Measurements from ENCODE around the gene PGK2. TPM values are rescaled to one million over a fixed set of nuclear protein-coding genes. Genes with fewer than 3 reads are reported as not detected.

PGK2 gene
- total RNA-seq, 1 experiment from 2014 or later: not detected

DNA sequence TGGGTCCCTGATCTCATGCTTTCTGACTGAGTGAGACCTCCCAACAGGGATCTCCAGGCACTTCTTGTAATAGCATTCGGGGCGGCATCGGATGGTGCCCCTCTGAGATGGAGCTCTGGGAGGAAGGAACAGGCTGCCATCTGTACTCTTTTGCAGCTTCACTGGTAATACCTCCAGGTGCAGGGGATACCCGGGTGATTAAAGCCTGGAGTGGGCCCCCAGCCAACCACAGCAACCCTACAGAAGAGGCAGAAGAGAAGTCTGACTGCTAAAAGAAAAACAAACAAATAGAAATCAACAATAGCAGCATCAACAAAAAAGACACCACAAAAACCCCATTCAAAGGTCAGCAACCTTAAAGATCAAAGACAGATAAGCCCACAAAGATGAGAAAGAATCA lies 19.1 kb upstream of the PGK2 start:
- intact Hi-C loops (cut with micrococcal nuclease; ENCODE audit: unreplicated experiment): no loop called here
- Histone ChIP-seq H3K9me3 (no peaks in the 10 kb centered on the region), H3K4me1 (no peaks in the 10 kb centered on the region), H3K4me3 (ENCODE audit: low read depth, low read length) (no peak overlapping the region), H3K36me3 (ENCODE audit: control insufficient read depth, insufficient read depth, low read length) (no peaks in the 10 kb centered on the region), H3K27me3 (replicated peaks; ENCODE audit: control insufficient read depth, insufficient read depth, low read length) (no peaks in the 10 kb centered on the region)
- ChIA-PET POLR2A (no interaction called here), CTCF (no interaction called here)
- no TSS peak for BruUV-seq (replicated peaks)
- no peak for DNase-seq
- no peaks in the 10 kb centered on the region for H3K9me3 Mint-ChIP-seq (ENCODE audit: unreplicated experiment)
- H3K36me3 Mint-ChIP-seq (ENCODE audit: insufficient read depth, unreplicated experiment): no peaks in the 10 kb centered on the region
- H3K27me3 Mint-ChIP-seq (ENCODE audit: insufficient read depth, unreplicated experiment): no peaks in the 10 kb centered on the region
- TF ChIP-seq, protein P1, sequence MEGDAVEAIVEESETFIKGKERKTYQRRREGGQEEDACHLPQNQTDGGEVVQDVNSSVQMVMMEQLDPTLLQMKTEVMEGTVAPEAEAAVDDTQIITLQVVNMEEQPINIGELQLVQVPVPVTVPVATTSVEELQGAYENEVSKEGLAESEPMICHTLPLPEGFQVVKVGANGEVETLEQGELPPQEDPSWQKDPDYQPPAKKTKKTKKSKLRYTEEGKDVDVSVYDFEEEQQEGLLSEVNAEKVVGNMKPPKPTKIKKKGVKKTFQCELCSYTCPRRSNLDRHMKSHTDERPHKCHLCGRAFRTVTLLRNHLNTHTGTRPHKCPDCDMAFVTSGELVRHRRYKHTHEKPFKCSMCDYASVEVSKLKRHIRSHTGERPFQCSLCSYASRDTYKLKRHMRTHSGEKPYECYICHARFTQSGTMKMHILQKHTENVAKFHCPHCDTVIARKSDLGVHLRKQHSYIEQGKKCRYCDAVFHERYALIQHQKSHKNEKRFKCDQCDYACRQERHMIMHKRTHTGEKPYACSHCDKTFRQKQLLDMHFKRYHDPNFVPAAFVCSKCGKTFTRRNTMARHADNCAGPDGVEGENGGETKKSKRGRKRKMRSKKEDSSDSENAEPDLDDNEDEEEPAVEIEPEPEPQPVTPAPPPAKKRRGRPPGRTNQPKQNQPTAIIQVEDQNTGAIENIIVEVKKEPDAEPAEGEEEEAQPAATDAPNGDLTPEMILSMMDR (IDR thresholded peaks at IDR 0.05; ENCODE audit: insufficient read depth in 1 of 2, low read depth in 1 of 2, low read length in 1 of 2, severe bottlenecking in 1 of 2, unreplicated experiment in 1 of 2): no peak
- H3K4me3 Mint-ChIP-seq (ENCODE audit: unreplicated experiment): no peak overlapping the region
- H3K4me1 Mint-ChIP-seq (ENCODE audit: low read depth, unreplicated experiment): no peaks in the 10 kb centered on the region
- H3K27ac Mint-ChIP-seq (ENCODE audit: unreplicated experiment): no peak overlapping the region

DNA sequence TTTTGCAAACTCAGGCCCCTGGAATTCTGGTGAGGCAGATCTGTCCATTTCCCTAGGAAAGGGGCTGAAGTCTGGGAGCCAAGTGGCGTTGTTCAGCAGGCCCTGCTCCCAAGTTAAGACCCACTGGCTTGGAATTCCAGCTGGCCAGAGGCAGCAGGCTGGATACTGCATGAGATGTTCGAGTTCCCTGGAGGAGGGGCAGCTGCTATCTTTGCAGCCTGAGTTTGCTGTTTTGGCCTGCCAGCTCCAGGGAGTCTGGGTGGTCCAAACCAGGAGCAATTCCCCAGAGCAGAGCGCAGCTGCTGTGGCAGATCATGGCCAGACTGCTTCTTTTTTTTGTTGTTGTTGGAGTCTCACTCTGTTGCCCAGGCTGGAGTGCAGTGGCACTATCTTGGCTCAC lies 18.2 kb upstream of the PGK2 start:
- Mint-ChIP-seq H3K9me3 (ENCODE audit: unreplicated experiment) (no peaks in the 10 kb centered on the region), H3K4me1 (ENCODE audit: low read depth, unreplicated experiment) (no peaks in the 10 kb centered on the region), H3K4me3 (ENCODE audit: unreplicated experiment) (no peak overlapping the region), H3K27me3 (ENCODE audit: insufficient read depth, unreplicated experiment) (no peaks in the 10 kb centered on the region), H3K36me3 (ENCODE audit: insufficient read depth, unreplicated experiment) (no peaks in the 10 kb centered on the region), H3K27ac (ENCODE audit: unreplicated experiment) (no peak overlapping the region)
- Histone ChIP-seq H3K9me3 (no peaks in the 10 kb centered on the region), H3K4me3 (ENCODE audit: low read depth, low read length) (no peak overlapping the region), H3K36me3 (ENCODE audit: control insufficient read depth, insufficient read depth, low read length) (no peaks in the 10 kb centered on the region), H3K27me3 (replicated peaks; ENCODE audit: control insufficient read depth, insufficient read depth, low read length) (no peaks in the 10 kb centered on the region), H3K4me1 (no peaks in the 10 kb centered on the region)
- TF ChIP-seq, protein P1 (IDR thresholded peaks at IDR 0.05; ENCODE audit: insufficient read depth in 1 of 2, low read depth in 1 of 2, low read length in 1 of 2, severe bottlenecking in 1 of 2, unreplicated experiment in 1 of 2): no peak
- no peak for DNase-seq
- ChIA-PET POLR2A (interaction anchor here (0.8 kb wide), 1 partner anchor 173 kb away, joined by 3 read pairs; no protein-coding TSS in a partner anchor), CTCF (no interaction called here)
- BruUV-seq (replicated peaks): no TSS peak
- intact Hi-C loops (cut with micrococcal nuclease; ENCODE audit: unreplicated experiment): no loop called here

DNA sequence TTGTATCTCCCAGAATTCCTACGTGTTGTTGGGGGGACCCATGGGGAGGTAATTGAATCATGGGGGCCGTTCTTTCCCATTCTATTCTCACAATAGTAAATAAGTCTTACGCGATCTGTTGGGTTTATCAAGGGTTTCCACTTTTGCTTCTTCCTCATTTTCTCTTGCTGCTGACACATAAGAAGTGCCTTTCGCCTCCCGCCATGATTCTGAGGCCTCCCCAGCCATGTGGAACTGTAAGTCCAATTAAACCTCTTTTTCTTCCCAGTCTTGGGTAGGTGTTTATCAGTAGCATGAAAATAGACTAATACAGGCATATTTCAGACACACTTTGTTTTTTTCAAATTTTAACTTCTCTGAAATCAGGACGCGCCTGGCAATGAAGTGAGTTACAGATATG lies 14.4 kb upstream of the PGK2 start:
- H3K4me1 ChIP-seq: no peaks in the 10 kb centered on the region
- no TSS peak for BruUV-seq (replicated peaks)
- no peak for DNase-seq
- Mint-ChIP-seq H3K36me3 (ENCODE audit: insufficient read depth, unreplicated experiment) (no peaks in the 10 kb centered on the region), H3K9me3 (ENCODE audit: unreplicated experiment) (no peaks in the 10 kb centered on the region), H3K27me3 (ENCODE audit: insufficient read depth, unreplicated experiment) (peaks cover 3% of the 10 kb centered on the region), H3K4me3 (ENCODE audit: unreplicated experiment) (no peak overlapping the region), H3K4me1 (ENCODE audit: low read depth, unreplicated experiment) (no peaks in the 10 kb centered on the region), H3K27ac (ENCODE audit: unreplicated experiment) (no peak overlapping the region)
- POLR2A ChIA-PET: no interaction called here
- no peaks in the 10 kb centered on the region for H3K9me3 ChIP-seq
- intact Hi-C loops (cut with micrococcal nuclease; ENCODE audit: unreplicated experiment): no loop called here
- H3K27me3 ChIP-seq (replicated peaks; ENCODE audit: control insufficient read depth, insufficient read depth, low read length): no peaks in the 10 kb centered on the region
- no peak overlapping the region for H3K4me3 ChIP-seq (ENCODE audit: low read depth, low read length)
- H3K36me3 ChIP-seq (ENCODE audit: control insufficient read depth, insufficient read depth, low read length): no peaks in the 10 kb centered on the region
- TF ChIP-seq, protein P1 (IDR thresholded peaks at IDR 0.05; ENCODE audit: insufficient read depth in 1 of 2, low read depth in 1 of 2, low read length in 1 of 2, severe bottlenecking in 1 of 2, unreplicated experiment in 1 of 2): no peak
- CTCF ChIA-PET: no interaction called here

Measured in Caco-2 (cell line).